Measurements from ENCODE around the gene AMOTL2.
A peak's percentile ranks its signal among the peaks of the same experiment; 100 is the strongest.

Gene AMOTL2

GRCh38 chr3:134315286-134316106 is 58.8 kb downstream of the AMOTL2 start:
- no peak for DNase-seq (ENCODE audit: low read depth in 2 of 2)

GRCh38 chr3:134314588-134315285 is 59.5 kb downstream of the AMOTL2 start:
- DNase-seq (ENCODE audit: low read depth in 2 of 2) = no peak

GRCh38 chr3:134313847-134314587 is 60.2 kb downstream of the AMOTL2 start:
- DNase-seq (ENCODE audit: low read depth in 2 of 2) = no peak

- DNase-seq (ENCODE audit: low read depth in 2 of 2) = no peak
Observed at GRCh38 chr3:134312873-134313846, 61.1 kb downstream of the AMOTL2 start.

GRCh38 chr3:134312072-134312872 is 62.0 kb downstream of the AMOTL2 start:
- no peak for DNase-seq (ENCODE audit: low read depth in 2 of 2)

- DNase-seq (ENCODE audit: low read depth in 2 of 2) = no peak
Observed at GRCh38 chr3:134311693-134312071, 62.6 kb downstream of the AMOTL2 start.

GRCh38 chr3:134311265-134311664 is 63.0 kb downstream of the AMOTL2 start:
- DNase-seq (ENCODE audit: low read depth in 2 of 2) = no peak

- DNase-seq (ENCODE audit: low read depth in 2 of 2) = no peak
Observed at GRCh38 chr3:134309987-134310700, 64.1 kb downstream of the AMOTL2 start.

GRCh38 chr3:134308350-134308891 is 65.8 kb downstream of the AMOTL2 start:
- peak; percentile 79 to 81 for DNase-seq (ENCODE audit: low read depth in 2 of 2)

- no peak for DNase-seq (ENCODE audit: low read depth in 2 of 2)
Observed at GRCh38 chr3:134307425-134307824, 66.8 kb downstream of the AMOTL2 start.

- DNase-seq (ENCODE audit: low read depth in 2 of 2) = no peak
Observed at GRCh38 chr3:134306320-134306719, 67.9 kb downstream of the AMOTL2 start.
